ENCODE measurements around the gene SLC9A7.

DNA sequence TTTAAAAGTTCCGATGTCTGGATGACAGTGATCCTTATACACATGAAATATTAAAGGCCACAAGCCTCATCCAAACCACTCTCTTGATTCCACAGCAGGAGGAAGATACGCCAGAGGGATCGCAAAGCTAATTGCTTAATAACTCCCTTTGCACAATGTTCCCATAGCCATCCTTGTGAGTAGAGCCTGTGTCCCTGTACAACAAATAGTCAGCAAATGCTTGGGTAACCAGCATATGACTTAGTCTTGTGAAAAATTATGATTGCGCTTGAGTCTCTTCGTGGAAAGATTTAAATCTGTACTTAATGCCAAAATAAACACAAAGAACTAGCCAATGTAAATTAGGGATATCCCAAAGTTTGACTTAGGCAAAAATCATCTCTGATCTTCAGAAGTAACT is 31.5 kb downstream of the SLC9A7 start:
- TF ChIP-seq, protein P1, sequence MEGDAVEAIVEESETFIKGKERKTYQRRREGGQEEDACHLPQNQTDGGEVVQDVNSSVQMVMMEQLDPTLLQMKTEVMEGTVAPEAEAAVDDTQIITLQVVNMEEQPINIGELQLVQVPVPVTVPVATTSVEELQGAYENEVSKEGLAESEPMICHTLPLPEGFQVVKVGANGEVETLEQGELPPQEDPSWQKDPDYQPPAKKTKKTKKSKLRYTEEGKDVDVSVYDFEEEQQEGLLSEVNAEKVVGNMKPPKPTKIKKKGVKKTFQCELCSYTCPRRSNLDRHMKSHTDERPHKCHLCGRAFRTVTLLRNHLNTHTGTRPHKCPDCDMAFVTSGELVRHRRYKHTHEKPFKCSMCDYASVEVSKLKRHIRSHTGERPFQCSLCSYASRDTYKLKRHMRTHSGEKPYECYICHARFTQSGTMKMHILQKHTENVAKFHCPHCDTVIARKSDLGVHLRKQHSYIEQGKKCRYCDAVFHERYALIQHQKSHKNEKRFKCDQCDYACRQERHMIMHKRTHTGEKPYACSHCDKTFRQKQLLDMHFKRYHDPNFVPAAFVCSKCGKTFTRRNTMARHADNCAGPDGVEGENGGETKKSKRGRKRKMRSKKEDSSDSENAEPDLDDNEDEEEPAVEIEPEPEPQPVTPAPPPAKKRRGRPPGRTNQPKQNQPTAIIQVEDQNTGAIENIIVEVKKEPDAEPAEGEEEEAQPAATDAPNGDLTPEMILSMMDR (IDR thresholded peaks at IDR 0.05): no peak
- TF ChIP-seq POLR2A (IDR thresholded peaks at IDR 0.05): no peak
